Measurements from ENCODE around the gene COPS3.

Gene COPS3

GRCh38 chr17:17214646-17215436, 66.2 kb downstream of the COPS3 start:
- no peak for DNase-seq

- no peak for DNase-seq
Measured at GRCh38 chr17:17213775-17214174, 67.3 kb downstream of the COPS3 start.

GRCh38 chr17:17207998-17208397, 73.0 kb downstream of the COPS3 start:
- DNase-seq, result no peak

- no peak for DNase-seq
Measured at GRCh38 chr17:17206913-17207335, 74.1 kb downstream of the COPS3 start.

GRCh38 chr17:17206124-17206912, 74.7 kb downstream of the COPS3 start, which contains the start of gene PLD6:
Gene PLD6, minus strand, starts transcription at chr17:17206333. Its CDS starts 47 bp downstream, at chr17:17206286.
- DNase-seq, result peak; percentile 88

- DNase-seq, result peak; percentile 45
Measured at GRCh38 chr17:17205368-17206123, 75.5 kb downstream of the COPS3 start.

GRCh38 chr17:17204635-17205231, 76.3 kb downstream of the COPS3 start:
- DNase-seq, result no peak

GRCh38 chr17:17204041-17204591, 76.9 kb downstream of the COPS3 start:
- DNase-seq, result no peak

GRCh38 chr17:17203173-17203730, 77.8 kb downstream of the COPS3 start:
- DNase-seq, result no peak

- no peak for DNase-seq
Measured at GRCh38 chr17:17201907-17202306, 79.1 kb downstream of the COPS3 start.

- no peak for DNase-seq
Measured at GRCh38 chr17:17201271-17201670, 79.8 kb downstream of the COPS3 start.

- no peak for DNase-seq
Measured at GRCh38 chr17:17200831-17201230, 80.2 kb downstream of the COPS3 start.

GRCh38 chr17:17200311-17200710, 80.7 kb downstream of the COPS3 start:
- no peak for DNase-seq

- DNase-seq, result no peak
Measured at GRCh38 chr17:17198281-17198680, 82.8 kb downstream of the COPS3 start.

- DNase-seq, result no peak
Measured at GRCh38 chr17:17196776-17197175, 84.3 kb downstream of the COPS3 start.
